Thoracic aorta (tissue), 2 donors: Measurements from ENCODE around the gene SKIC2. TPM values are rescaled to one million over a fixed set of nuclear protein-coding genes. Genes with fewer than 3 reads are reported as not detected.
A peak's percentile ranks its signal among the peaks of the same experiment; 100 is the strongest.
"Not testable (repeated sequence)": the region's sequence is repeated elsewhere in the genome, so short reads cannot be mapped to it uniquely, and the experiment has no call there.

ENCODE experiments used
- ATAC-seq: fragments of 150-250 bp; one replicate; pipeline ENCODE4 v1.8.0; 2017; ENCODE audit warnings: low read depth; ENCODE audit not compliant: insufficient number of reproducible peaks, low FRiP score
- DNase-seq: peaks from one replicate; pipeline ENCODE4 v3.0.0-alpha.2; 2020; ENCODE audit warnings: low spot score
- H3K27ac ChIP-seq, 2 donors: fragments of 200-600 bp; sonication (generic); 1 replicate in 1 of 2; 2 replicates in 1 of 2; pipeline ENCODE4 v1.5.1; 2016; ENCODE audit warnings: mild to moderate bottlenecking in 2 of 2, moderate library complexity in 2 of 2
- H3K27me3 ChIP-seq: fragments of 200-600 bp; sonication (generic); replicated peaks from 2 replicates; pipeline ENCODE4 v1.6.0; 2016; ENCODE audit warnings: mild to moderate bottlenecking; ENCODE audit not compliant: insufficient read depth
- H3K36me3 ChIP-seq: fragments of 200-600 bp; sonication (generic); one replicate; pipeline ENCODE4 v1.5.1; 2016
- H3K4me1 ChIP-seq, 2 donors: fragments of 200-600 bp; sonication (generic); 1 replicate in 1 of 2; 2 replicates in 1 of 2; pipeline versions ENCODE4 v1.5.1 to v1.6.0; 2016; ENCODE audit warnings: low read depth in 2 of 2, mild to moderate bottlenecking in 1 of 2; ENCODE audit not compliant: control insufficient read depth in 1 of 2
- H3K4me3 ChIP-seq: fragments of 200-600 bp; sonication (generic); 2 replicates; pipeline ENCODE4 v1.5.1; 2016; ENCODE audit warnings: mild to moderate bottlenecking
- H3K9me3 ChIP-seq: fragments of 200-600 bp; sonication (generic); 2 replicates; pipeline ENCODE4 v1.5.1; 2016
- CTCF ChIP-seq: fragments of 200-600 bp; sonication (generic); IDR thresholded peaks from one replicate; pipeline ENCODE4 v1.5.1; 2019; ENCODE audit warnings: antibody characterized with exemption
- total RNA-seq, 2 donors: library from RNA; depleted of rRNA; stranded (reverse); fragments of >200 nt; gene quantifications; one replicate each; pipeline versions ENCODE4 v1.1.0 to v1.2.3, GENCODE V29; 2016

Gene SKIC2
- total RNA-seq = 10 to 100 TPM; 37.7 to 73.0 TPM

GRCh38 chr6:31958741-31959739 is at the start of gene SKIC2, which contains the start of gene NELFE:
TSS of gene SKIC2 (plus strand) at chr6:31959175. CDS start at chr6:31959193, 18 bp downstream.
TSS of gene NELFE (minus strand) at chr6:31958971. CDS start at chr6:31958446, 525 bp downstream.
- H3K4me1 ChIP-seq = peaks cover 4 to 23% of the 10 kb centered on the region in 2 donors
- H3K27me3 ChIP-seq = no peaks in the 10 kb centered on the region
- no peaks in the 10 kb centered on the region for H3K9me3 ChIP-seq
- TF ChIP-seq CTCF = no peak
- peaks cover 59% of the 10 kb centered on the region for H3K36me3 ChIP-seq
- ATAC-seq = peak; percentile 95
- peak within 1 kb of the TSS; percentile 92 for H3K4me3 ChIP-seq
- DNase-seq = peak; percentile 87
- peak within 1 kb of the TSS; percentile 84 to 94 for H3K27ac ChIP-seq

DNA sequence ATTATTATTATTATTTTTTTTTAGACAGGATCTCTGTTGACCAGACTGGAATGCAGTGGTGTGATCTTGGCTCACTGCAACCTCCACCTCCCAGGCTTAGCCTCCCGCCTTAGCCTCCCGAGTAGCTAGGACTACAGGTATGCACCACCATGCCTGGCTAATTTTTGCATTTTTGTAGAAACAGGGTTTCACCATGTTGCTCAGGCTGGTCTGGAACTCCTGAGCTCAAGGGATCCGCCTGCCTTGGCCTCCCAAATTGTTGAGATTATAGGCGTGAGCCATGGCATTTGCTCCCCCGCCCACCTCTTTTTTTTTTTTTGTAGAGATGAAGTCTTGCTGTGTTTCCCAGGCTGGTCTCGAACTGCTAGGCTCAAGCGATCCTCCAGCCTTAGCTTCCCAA is 49.7 kb upstream of the SKIC2 start:
- not testable (repeated sequence) for H3K27me3 ChIP-seq, ATAC-seq, H3K4me3 ChIP-seq, H3K27ac ChIP-seq, H3K36me3 ChIP-seq, DNase-seq, H3K9me3 ChIP-seq, H3K4me1 ChIP-seq

DNA sequence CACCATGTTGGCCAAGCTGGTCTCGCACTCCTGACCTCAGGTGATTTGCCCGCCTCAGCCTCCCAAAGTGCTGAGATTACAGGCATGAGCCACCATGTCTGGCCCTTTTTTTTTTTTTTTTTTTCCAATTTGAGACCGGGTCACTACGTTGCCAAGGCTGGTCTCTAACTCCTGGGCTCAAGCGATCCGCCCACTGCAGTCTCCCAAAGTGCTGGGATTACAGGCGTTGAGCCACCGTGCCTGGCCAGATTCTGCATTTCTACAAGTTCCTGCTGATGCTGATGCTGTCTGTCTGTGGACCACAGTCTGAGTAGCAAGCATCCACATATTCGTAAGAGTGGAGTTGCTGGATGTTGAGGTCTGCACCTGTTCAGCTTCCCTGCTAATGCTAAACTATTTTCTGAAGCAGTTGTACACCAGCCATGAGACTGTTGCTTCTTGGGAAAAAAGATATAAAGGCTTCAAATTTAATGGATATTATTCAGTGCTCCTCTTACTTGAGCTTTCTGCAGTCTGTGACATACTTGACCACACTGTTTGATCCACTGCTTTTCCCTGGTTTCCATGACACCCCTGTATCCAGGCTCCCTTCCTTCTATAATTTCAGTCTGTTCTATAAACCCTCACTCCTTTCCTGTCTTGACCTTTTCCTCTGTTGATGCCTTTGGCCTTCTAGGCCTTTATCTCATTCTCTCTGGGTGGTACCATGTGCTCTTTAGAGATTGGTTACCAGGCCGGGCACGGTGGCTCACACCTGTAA is 47.0 kb upstream of the SKIC2 start:
- DNase-seq = no peak
- Histone ChIP-seq H3K27ac (no peak overlapping the region), H3K4me3 (no peak overlapping the region), H3K27me3 (no peaks in the 10 kb centered on the region), H3K4me1 (peaks cover 0 to 8% of the 10 kb centered on the region in 2 donors), H3K36me3 (no peaks in the 10 kb centered on the region), H3K9me3 (no peaks in the 10 kb centered on the region)
- TF ChIP-seq CTCF = no peak
- no peak for ATAC-seq

GRCh38 chr6:31915351-31915750 is 43.6 kb upstream of the SKIC2 start:
- no peaks in the 10 kb centered on the region for H3K27me3 ChIP-seq
- DNase-seq = no peak
- no peak overlapping the region for H3K4me3 ChIP-seq
- H3K4me1 ChIP-seq = peaks cover 0 to 8% of the 10 kb centered on the region in 2 donors
- no peak overlapping the region for H3K27ac ChIP-seq
- H3K36me3 ChIP-seq = no peaks in the 10 kb centered on the region
- ATAC-seq = no peak
- no peaks in the 10 kb centered on the region for H3K9me3 ChIP-seq
- no peak for TF ChIP-seq CTCF

DNA sequence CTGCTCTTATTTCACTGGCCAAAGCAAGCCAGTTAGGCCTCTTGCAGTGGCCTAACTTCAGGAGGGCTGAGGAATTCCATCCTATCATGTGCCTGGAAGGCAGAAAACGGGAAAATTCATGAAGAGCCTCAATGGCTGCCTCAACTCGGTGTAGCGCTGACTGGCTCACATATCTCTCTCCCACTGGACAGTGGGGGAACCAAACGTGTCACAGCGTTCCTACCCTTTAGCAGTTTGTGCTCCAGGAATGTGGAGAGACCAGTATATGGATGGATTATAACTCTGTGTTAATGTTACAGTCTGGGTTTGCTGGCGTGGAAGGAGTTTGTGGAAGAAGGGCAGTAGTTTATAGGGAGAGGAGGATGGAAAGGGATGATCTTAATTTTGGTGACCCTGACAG is 43.2 kb upstream of the SKIC2 start:
- no peak for TF ChIP-seq CTCF
- no peaks in the 10 kb centered on the region for H3K36me3 ChIP-seq
- H3K4me1 ChIP-seq = peaks cover 0 to 8% of the 10 kb centered on the region in 2 donors
- ATAC-seq (no peak), DNase-seq (no peak)
- H3K27ac ChIP-seq = no peak overlapping the region
- no peaks in the 10 kb centered on the region for H3K27me3 ChIP-seq
- no peaks in the 10 kb centered on the region for H3K9me3 ChIP-seq
- no peak overlapping the region for H3K4me3 ChIP-seq
